ENCODE measurements around the gene BLTP2. TPM values are rescaled to one million over a fixed set of nuclear protein-coding genes. Genes with fewer than 3 reads are reported as not detected.
"Not testable (repeated sequence)": the region's sequence is repeated elsewhere in the genome, so short reads cannot be mapped to it uniquely, and the experiment has no call there.

BLTP2 gene
- total RNA-seq, 1 donor: 200 TPM

DNA sequence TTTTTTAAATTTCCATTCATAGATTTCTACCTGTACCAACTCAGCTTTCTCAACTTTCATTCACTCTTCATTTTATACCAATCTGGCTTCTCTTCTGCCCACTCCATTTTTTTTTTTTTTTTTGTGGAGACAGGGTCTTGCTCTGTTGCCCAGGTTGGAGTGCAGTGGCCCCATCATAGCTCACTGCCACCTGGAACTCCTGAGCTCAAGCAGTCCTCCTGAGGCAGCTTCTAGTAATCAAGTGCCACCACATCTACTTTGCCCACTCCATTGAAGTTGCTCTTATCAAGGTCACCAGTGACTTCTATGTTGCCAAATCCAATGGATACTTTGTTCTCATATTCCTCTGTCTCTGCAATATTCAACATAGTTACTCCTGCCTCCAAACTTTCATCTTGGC is 18.8 kb upstream of the BLTP2 start:
- no peak for DNase-seq (ENCODE audit: low read depth)
- TF ChIP-seq, protein P1, sequence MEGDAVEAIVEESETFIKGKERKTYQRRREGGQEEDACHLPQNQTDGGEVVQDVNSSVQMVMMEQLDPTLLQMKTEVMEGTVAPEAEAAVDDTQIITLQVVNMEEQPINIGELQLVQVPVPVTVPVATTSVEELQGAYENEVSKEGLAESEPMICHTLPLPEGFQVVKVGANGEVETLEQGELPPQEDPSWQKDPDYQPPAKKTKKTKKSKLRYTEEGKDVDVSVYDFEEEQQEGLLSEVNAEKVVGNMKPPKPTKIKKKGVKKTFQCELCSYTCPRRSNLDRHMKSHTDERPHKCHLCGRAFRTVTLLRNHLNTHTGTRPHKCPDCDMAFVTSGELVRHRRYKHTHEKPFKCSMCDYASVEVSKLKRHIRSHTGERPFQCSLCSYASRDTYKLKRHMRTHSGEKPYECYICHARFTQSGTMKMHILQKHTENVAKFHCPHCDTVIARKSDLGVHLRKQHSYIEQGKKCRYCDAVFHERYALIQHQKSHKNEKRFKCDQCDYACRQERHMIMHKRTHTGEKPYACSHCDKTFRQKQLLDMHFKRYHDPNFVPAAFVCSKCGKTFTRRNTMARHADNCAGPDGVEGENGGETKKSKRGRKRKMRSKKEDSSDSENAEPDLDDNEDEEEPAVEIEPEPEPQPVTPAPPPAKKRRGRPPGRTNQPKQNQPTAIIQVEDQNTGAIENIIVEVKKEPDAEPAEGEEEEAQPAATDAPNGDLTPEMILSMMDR (IDR thresholded peaks at IDR 0.05; ENCODE audit: insufficient read depth, low read length): no peak
- peak overlapping the region; percentile 97 for H3K4me3 ChIP-seq (ENCODE audit: low read depth, low read length)

DNA sequence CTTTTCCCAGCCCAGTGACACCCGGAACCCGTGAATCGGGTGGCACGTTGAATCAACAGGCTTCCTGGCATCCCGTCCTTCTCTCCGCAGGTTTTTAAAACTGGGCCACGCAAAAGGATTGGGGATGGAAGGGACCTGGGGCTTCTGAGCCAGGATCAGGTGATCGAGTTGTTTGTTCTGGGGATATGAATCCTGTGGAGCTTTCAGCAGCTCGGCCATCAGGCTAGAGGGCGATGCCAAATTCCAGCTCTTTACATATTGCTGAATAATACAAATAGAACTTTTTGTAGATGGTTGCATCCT is 17.5 kb upstream of the BLTP2 start:
- H3K4me3 ChIP-seq (ENCODE audit: low read depth, low read length): peak overlapping the region; percentile 97
- TF ChIP-seq, protein P1 (IDR thresholded peaks at IDR 0.05; ENCODE audit: insufficient read depth, low read length): no peak
- DNase-seq (ENCODE audit: low read depth): no peak

GRCh38 chr17:28661635-28662526 is 16.9 kb upstream of the BLTP2 start, which contains the start of the genes SDF2 and SUPT6H:
TSS of gene SDF2 (minus strand) at chr17:28661906. CDS start at chr17:28661876, 30 bp downstream.
TSS of gene SUPT6H (plus strand) at chr17:28662205. CDS start at chr17:28673402, 11,197 bp downstream.
- DNase-seq (ENCODE audit: low read depth): peak; percentile 85
- peak within 1 kb of the TSS; percentile 97 for H3K4me3 ChIP-seq (ENCODE audit: low read depth, low read length)
- TF ChIP-seq, protein P1 (IDR thresholded peaks at IDR 0.05; ENCODE audit: insufficient read depth, low read length): no peak

GRCh38 chr17:28659497-28659881 is 14.5 kb upstream of the BLTP2 start:
- not testable (repeated sequence) for H3K4me3 ChIP-seq (ENCODE audit: low read depth, low read length); DNase-seq (ENCODE audit: low read depth)

DNA sequence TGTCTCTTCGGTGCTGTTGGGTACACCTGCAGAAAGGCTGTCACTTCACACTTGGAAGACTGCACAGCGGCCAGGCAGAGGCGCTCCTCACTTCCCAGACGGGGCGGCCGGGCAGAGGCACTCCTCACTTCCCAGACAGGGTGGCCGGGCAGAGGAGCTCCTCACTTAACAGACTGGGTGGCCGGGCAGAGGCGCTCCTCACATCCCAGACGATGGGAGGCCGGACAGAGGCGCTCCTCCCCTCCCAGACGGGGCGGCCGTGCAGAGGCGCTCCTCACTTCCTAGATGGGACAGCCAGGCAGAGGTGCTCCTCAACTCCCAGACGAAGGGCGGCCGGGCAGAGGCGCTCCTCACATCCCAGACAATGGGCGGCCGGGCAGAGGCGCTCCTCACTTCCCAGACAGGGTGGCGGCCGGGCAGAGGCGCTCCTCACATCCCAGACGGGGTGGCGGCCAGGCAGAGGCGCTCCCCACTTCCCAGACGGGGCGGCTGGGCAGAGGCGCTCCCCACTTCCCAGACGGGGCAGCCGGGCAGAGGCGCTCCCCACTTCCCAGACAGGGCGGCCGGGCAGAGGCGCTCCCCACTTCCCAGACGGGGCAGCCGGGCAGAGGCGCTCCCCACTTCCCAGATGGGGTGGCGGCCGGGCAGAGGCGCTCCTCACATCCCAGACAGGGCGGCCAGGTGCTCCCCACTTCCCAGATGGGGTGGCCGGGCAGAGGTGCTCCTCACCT is 14.0 kb upstream of the BLTP2 start:
- DNase-seq (ENCODE audit: low read depth); H3K4me3 ChIP-seq (ENCODE audit: low read depth, low read length): not testable (repeated sequence)

GRCh38 chr17:28658342-28658741 is 13.4 kb upstream of the BLTP2 start:
- not testable (repeated sequence) for H3K4me3 ChIP-seq (ENCODE audit: low read depth, low read length); DNase-seq (ENCODE audit: low read depth)

GRCh38 chr17:28657756-28658155 is 12.8 kb upstream of the BLTP2 start:
- TF ChIP-seq, protein P1 (IDR thresholded peaks at IDR 0.05; ENCODE audit: insufficient read depth, low read length): no peak
- H3K4me3 ChIP-seq (ENCODE audit: low read depth, low read length): no peak overlapping the region
- DNase-seq (ENCODE audit: low read depth): peak; percentile 24

DNA sequence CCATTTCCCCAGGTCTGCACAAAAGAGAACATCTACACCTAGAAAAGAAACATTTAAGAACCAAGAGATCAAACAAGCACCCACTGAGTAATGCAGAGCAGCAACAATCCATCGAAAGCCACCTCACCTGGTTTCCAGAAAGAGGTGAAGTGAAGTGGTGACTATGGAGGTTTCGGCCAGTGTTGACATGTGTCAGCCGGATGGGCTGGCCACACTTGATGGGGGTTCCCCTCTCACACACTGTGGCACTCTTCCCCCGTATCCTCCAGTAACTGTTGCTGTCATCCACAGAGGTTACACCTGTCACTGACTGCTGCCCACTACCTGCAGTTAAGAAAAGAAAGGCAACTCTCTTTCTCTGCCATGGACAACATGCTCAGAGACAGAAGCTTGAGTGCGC is 10.2 kb upstream of the BLTP2 start:
- DNase-seq (ENCODE audit: low read depth): no peak
- H3K4me3 ChIP-seq (ENCODE audit: low read depth, low read length): no peak overlapping the region
- TF ChIP-seq, protein P1 (IDR thresholded peaks at IDR 0.05; ENCODE audit: insufficient read depth, low read length): no peak
